Activated CD8-positive, alpha-beta memory T cell treated with anti-CD3 and anti-CD28 coated beads for 4 hours (primary cell): ENCODE data around the gene GABRG2.

Experiments
- DNase-seq, 2 donors: peaks; one replicate each; pipeline ENCODE4 v3.0.0-alpha.2; 2020; ENCODE audit warnings: low read depth in 2 of 2

GABRG2 gene

GRCh38 chr5:162189719-162190118 is 122.1 kb downstream of the GABRG2 start:
- no peak for DNase-seq

GRCh38 chr5:162193012-162193411 is 125.4 kb downstream of the GABRG2 start:
- no peak for DNase-seq

GRCh38 chr5:162196351-162196750 is 128.8 kb downstream of the GABRG2 start:
- no peak for DNase-seq

- no peak for DNase-seq
These were observed 134.8 kb downstream of the GABRG2 start for GRCh38 chr5:162202285-162202880.
